ENCODE results near the gene HRK. TPM values are rescaled to one million over a fixed set of nuclear protein-coding genes. Genes with fewer than 3 reads are reported as not detected.

Gene HRK
- total and polyA plus RNA-seq, 2 of the 13 experiments (the other 11 are each of a cell fraction or from before 2014, with no cell fraction given) = 0.02 TPM; not detected in 1

- WGBS (ENCODE audit: low lambda C conversion rate) = 6% methylated on average over 3 of the region's 3 CpGs
- FAIRE-seq = no peak
- Histone ChIP-seq H4K20me1 (ENCODE audit: insufficient read depth, low read length) (no peaks in the 10 kb centered on the region), H3K4me1 (ENCODE audit: insufficient read depth, low read length) (peaks cover 34% of the 10 kb centered on the region), H3K36me3 (replicated peaks in 1 of 2; ENCODE audit: control insufficient read depth in 1 of 2, insufficient read depth in 2 of 2, low read length in 2 of 2) (no peaks in the 10 kb centered on the region), H3K4me3 (replicated peaks in 1 of 3; ENCODE audit: insufficient read depth in 1 of 3, low read depth in 2 of 3, low read length in 3 of 3) (no peak overlapping the region), H3K27me3 (ENCODE audit: control insufficient read depth in 1 of 2, insufficient read depth in 2 of 2, low read length in 2 of 2) (peaks cover 0 to 22% of the 10 kb centered on the region in 2 experiments; a peak in 3 of 5 replicates), H3K9me3 (ENCODE audit: low read length) (no peaks in the 10 kb centered on the region), H3K79me2 (ENCODE audit: insufficient read depth, low read length) (no peaks in the 10 kb centered on the region), H3K4me2 (ENCODE audit: low read depth, low read length) (peak overlapping the region; percentile 34; the same call in 1 of the 2 replicates), H3K9ac (ENCODE audit: insufficient read depth, low read depth, low read length) (no peak overlapping the region), H3K27ac (ENCODE audit: extremely low read length, insufficient read depth, low read length) (no peak overlapping the region), H2AFZ (ENCODE audit: low read length) (no peak overlapping the region)
- in situ Hi-C loops (cut with HindIII; ENCODE audit: extremely low pct_ligation_motif_present, low pct_unique_long_range_greater_than_20kb) = no loop called here
- no peak for ATAC-seq
- intact Hi-C loops (cut with micrococcal nuclease; ENCODE audit: unreplicated experiment) = no loop called here
- no peak for DNase-seq (ENCODE audit: low spot score)
- BruUV-seq (replicated peaks) = no TSS peak
- TF ChIP-seq JUND (CRISPR knock-in tag; IDR thresholded peaks at IDR 0.05) (no peak), ELF3 (CRISPR knock-in tag; IDR thresholded peaks at IDR 0.05) (no peak), BRD4 (CRISPR knock-in tag; IDR thresholded peaks at IDR 0.05) (no peak), SOX6 (IDR thresholded peaks at IDR 0.05) (no peak), SOX6 (CRISPR knock-in tag; IDR thresholded peaks at IDR 0.05) (no peak)
- CTCF ChIA-PET (ENCODE audit: low intra/inter-chr PET ratio, low total read pairs) = no interaction called here
- POLR2A ChIA-PET = no interaction called here
Observed at GRCh38 chr12:116860263-116860662, 21.0 kb downstream of the HRK start.

GRCh38 chr12:116859079-116859478, 22.2 kb downstream of the HRK start:
- no TSS peak for BruUV-seq (replicated peaks)
- Histone ChIP-seq H3K27me3 (ENCODE audit: control insufficient read depth in 1 of 2, insufficient read depth in 2 of 2, low read length in 2 of 2) (peaks cover 0 to 22% of the 10 kb centered on the region in 2 experiments; a peak in 3 of 5 replicates), H4K20me1 (ENCODE audit: insufficient read depth, low read length) (no peaks in the 10 kb centered on the region), H3K27ac (ENCODE audit: extremely low read length, insufficient read depth, low read length) (no peak overlapping the region), H3K9me3 (ENCODE audit: low read length) (no peaks in the 10 kb centered on the region), H3K4me1 (ENCODE audit: insufficient read depth, low read length) (peaks cover 24% of the 10 kb centered on the region), H3K9ac (ENCODE audit: insufficient read depth, low read depth, low read length) (no peak overlapping the region), H3K4me3 (replicated peaks in 1 of 3; ENCODE audit: insufficient read depth in 1 of 3, low read depth in 2 of 3, low read length in 3 of 3) (no peak overlapping the region), H3K36me3 (replicated peaks in 1 of 2; ENCODE audit: control insufficient read depth in 1 of 2, insufficient read depth in 2 of 2, low read length in 2 of 2) (no peaks in the 10 kb centered on the region), H3K79me2 (ENCODE audit: insufficient read depth, low read length) (no peaks in the 10 kb centered on the region), H2AFZ (ENCODE audit: low read length) (no peak overlapping the region), H3K4me2 (ENCODE audit: low read depth, low read length) (no peak overlapping the region)
- TF ChIP-seq ZNF75D (CRISPR knock-in tag; IDR thresholded peaks at IDR 0.05; ENCODE audit: borderline replicate concordance) (no peak), CEBPG (CRISPR knock-in tag; IDR thresholded peaks at IDR 0.05) (no peak), MLX (CRISPR knock-in tag; IDR thresholded peaks at IDR 0.05) (no peak)
- FAIRE-seq (no peak), ATAC-seq (no peak), DNase-seq (ENCODE audit: low spot score) (no peak)
- ChIA-PET CTCF (ENCODE audit: low intra/inter-chr PET ratio, low total read pairs) (no interaction called here), POLR2A (no interaction called here)
- in situ Hi-C loops (cut with HindIII; ENCODE audit: extremely low pct_ligation_motif_present, low pct_unique_long_range_greater_than_20kb) (no loop called here), intact Hi-C loops (cut with micrococcal nuclease; ENCODE audit: unreplicated experiment) (no loop called here)
- 6% methylated on average over 5 of the region's 5 CpGs for WGBS (ENCODE audit: low lambda C conversion rate)
